ENCODE results near the gene BDH1.

DNA sequence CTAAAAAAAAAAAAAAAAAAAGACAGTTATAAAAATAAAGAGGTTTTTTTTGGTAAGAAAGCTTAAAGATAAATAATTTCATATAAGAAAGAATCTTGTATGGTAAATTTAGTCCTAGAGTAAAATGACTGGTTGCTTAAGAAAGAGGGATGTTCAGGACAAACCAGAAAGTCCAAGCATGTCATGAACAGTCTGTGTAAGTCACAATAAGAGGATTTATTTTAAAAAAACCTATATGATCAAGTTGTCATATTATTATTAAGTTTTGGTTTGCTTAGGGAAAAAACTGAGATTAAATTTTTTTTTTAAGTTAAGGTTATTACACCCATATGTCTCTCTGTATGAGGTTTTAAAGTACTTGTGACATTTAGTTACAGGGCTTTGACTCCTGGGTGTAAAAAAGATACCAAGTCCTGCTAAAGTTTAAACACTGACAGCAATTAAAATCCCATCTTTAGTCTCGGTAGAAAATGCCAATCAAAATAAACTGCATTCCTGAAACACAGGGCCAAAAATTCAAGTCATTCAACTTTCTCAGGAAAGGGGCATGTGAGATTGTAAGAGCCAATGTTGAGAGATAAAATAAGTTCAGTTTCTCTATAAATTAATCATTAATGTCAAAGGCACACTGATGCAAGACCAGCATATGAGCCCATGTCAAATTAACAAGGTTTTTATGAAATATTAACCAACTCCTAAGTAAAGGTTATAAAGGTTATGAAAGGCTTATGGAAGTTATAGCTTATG is 8.5 kb upstream of the BDH1 start:
- no peak for TF ChIP-seq POLR2A (IDR thresholded peaks at IDR 0.05; ENCODE audit: low read length)
- no peak for TF ChIP-seq GATA1 (IDR thresholded peaks at IDR 0.05; ENCODE audit: low read depth, low read length)
